Ishikawa (cell line): ENCODE data around the gene PTPRU.
A peak's percentile ranks its signal among the peaks of the same experiment; 100 is the strongest.

Source experiments
- CEBPB ChIP-seq: IDR thresholded peaks from 2 replicates; pipeline ENCODE4 v1.6.1; 2012
- CREB1 ChIP-seq: IDR thresholded peaks from 2 replicates; pipeline ENCODE4 v1.6.1; 2012; ENCODE audit warnings: low read depth
- EGR1 ChIP-seq: IDR thresholded peaks from 2 replicates; pipeline ENCODE4 v1.6.1; 2012
- EP300 ChIP-seq: IDR thresholded peaks from 2 replicates; pipeline ENCODE4 v1.6.1; 2012; ENCODE audit warnings: borderline replicate concordance
- FOXM1 ChIP-seq: IDR thresholded peaks from 2 replicates; pipeline ENCODE4 v1.6.1; 2012; ENCODE audit warnings: low read depth, borderline replicate concordance
- NFIC ChIP-seq: IDR thresholded peaks from 2 replicates; pipeline ENCODE4 v1.6.1; 2012
- RAD21 ChIP-seq: IDR thresholded peaks from 2 replicates; pipeline ENCODE4 v1.6.1; 2012; ENCODE audit warnings: low read depth
- TAF1 ChIP-seq: IDR thresholded peaks from 2 replicates; pipeline ENCODE4 v1.6.1; 2012; ENCODE audit warnings: low read depth, mild to moderate bottlenecking
- TCF12 ChIP-seq: IDR thresholded peaks from 2 replicates; pipeline ENCODE4 v1.6.1; 2012; ENCODE audit warnings: low read depth
- TEAD4 ChIP-seq: IDR thresholded peaks from 2 replicates; pipeline ENCODE4 v1.6.1; 2012
- YY1 ChIP-seq: IDR thresholded peaks from 2 replicates; pipeline ENCODE4 v1.6.1; 2012; ENCODE audit warnings: low read depth
- ZBTB7A ChIP-seq: IDR thresholded peaks from 2 replicates; pipeline ENCODE4 v1.6.1; 2012; ENCODE audit warnings: low read depth
- TF ChIP-seq, protein P1 (sequence below): IDR thresholded peaks from 2 replicates; pipeline ENCODE4 v1.6.1; 2012
- TF ChIP-seq, protein P2 (sequence below): IDR thresholded peaks from 2 replicates; pipeline ENCODE4 v1.6.1; 2012; ENCODE audit warnings: low read depth, mild to moderate bottlenecking
- TF ChIP-seq, protein P3 (sequence below): IDR thresholded peaks from 2 replicates; pipeline ENCODE4 v1.6.1; 2012

Gene PTPRU

DNA sequence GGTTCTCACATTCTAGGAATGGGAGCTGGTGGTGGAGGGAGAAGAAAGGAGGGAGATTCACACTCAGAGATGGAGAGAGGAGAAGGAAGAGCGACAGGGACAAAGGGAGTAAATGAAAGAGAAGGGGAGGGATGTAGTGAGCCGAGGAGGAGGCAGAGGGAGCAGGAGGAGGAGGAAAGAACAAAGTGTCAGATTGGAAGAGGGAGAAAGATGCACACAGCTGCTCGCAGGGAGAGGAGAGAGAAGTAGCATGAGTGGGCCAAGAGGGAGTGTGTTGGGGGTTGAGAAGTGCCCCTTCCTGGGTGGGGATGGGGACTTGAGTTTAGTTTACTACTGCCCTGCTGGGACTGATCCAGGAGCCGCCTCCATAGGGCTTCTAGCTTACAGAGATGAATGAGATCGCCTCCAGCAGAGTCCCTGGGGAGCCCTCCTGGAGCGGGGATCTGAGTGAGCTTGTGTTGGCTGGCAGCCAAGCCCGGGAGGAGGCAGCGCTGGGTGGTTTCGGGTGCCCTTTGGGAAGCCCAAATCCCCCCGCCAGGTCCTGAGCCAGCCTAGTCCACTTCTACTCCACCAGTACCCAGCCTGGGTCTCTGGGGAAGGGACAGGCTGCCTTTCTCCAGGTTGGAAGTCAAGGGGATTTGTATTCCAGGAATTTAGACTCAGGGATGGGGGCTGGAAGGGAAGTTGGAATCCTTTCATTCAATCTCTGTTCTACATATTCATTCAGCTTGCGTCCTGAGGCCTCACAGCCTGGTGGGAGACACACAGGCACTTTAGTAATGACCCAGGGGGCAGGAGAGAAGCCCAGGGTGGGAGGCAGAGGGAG lies 20.9 kb downstream of the PTPRU start:
- TF ChIP-seq TCF12 = no peak
- peak; percentile 84 for TF ChIP-seq NFIC

DNA sequence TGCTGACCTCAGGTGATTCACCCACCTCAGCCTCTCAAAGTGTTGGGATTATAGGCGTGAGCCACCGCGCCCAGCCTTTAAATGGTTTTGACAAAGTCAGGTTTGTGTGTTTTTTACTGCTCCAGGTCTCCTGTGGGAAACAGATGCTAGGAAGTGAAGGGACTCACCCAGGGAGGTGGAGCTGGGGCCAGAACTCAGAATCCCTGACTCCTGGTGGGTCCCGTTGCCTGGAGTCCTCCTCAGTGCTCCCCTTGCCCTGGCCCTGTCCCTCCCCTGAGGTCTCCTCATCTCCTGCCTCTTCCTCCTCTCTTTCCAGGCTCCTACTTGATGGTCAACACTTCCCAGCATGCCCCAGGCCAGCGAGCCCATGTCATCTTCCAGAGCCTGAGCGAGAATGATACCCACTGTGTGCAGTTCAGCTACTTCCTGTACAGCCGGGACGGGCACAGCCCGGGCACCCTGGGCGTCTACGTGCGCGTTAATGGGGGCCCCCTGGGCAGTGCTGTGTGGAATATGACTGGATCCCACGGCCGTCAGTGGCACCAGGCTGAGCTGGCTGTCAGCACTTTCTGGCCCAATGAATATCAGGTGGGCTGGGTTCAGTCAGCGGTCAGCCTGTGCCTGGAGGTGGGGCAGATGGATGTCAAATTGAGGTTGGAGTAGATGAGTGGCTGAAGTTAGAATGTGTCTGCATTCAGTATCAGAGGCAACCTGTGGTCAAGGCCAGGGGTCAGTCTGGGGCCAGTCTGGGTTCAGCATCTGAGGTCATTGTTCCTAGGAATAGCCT lies 22.1 kb downstream of the PTPRU start:
- TF ChIP-seq TCF12 = no peak
- TF ChIP-seq EGR1 = no peak
- TF ChIP-seq CREB1 = no peak
- TF ChIP-seq, protein P1, sequence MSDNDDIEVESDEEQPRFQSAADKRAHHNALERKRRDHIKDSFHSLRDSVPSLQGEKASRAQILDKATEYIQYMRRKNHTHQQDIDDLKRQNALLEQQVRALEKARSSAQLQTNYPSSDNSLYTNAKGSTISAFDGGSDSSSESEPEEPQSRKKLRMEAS = no peak
- TF ChIP-seq ZBTB7A = no peak
- no peak for TF ChIP-seq RAD21
- TF ChIP-seq, protein P2, sequence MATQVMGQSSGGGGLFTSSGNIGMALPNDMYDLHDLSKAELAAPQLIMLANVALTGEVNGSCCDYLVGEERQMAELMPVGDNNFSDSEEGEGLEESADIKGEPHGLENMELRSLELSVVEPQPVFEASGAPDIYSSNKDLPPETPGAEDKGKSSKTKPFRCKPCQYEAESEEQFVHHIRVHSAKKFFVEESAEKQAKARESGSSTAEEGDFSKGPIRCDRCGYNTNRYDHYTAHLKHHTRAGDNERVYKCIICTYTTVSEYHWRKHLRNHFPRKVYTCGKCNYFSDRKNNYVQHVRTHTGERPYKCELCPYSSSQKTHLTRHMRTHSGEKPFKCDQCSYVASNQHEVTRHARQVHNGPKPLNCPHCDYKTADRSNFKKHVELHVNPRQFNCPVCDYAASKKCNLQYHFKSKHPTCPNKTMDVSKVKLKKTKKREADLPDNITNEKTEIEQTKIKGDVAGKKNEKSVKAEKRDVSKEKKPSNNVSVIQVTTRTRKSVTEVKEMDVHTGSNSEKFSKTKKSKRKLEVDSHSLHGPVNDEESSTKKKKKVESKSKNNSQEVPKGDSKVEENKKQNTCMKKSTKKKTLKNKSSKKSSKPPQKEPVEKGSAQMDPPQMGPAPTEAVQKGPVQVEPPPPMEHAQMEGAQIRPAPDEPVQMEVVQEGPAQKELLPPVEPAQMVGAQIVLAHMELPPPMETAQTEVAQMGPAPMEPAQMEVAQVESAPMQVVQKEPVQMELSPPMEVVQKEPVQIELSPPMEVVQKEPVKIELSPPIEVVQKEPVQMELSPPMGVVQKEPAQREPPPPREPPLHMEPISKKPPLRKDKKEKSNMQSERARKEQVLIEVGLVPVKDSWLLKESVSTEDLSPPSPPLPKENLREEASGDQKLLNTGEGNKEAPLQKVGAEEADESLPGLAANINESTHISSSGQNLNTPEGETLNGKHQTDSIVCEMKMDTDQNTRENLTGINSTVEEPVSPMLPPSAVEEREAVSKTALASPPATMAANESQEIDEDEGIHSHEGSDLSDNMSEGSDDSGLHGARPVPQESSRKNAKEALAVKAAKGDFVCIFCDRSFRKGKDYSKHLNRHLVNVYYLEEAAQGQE = no peak
- TF ChIP-seq TAF1 = no peak
- no peak for TF ChIP-seq YY1
- no peak for TF ChIP-seq CEBPB
- TF ChIP-seq FOXM1 = no peak
- TF ChIP-seq EP300 = no peak
- no peak for TF ChIP-seq NFIC
- TF ChIP-seq, protein P3, sequence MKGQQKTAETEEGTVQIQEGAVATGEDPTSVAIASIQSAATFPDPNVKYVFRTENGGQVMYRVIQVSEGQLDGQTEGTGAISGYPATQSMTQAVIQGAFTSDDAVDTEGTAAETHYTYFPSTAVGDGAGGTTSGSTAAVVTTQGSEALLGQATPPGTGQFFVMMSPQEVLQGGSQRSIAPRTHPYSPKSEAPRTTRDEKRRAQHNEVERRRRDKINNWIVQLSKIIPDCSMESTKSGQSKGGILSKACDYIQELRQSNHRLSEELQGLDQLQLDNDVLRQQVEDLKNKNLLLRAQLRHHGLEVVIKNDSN = no peak
- no peak for TF ChIP-seq TEAD4

GRCh38 chr1:29258976-29259801 lies 22.9 kb downstream of the PTPRU start:
- TF ChIP-seq, protein P3 = no peak
- no peak for TF ChIP-seq CREB1
- TF ChIP-seq TCF12 = no peak
- TF ChIP-seq, protein P2 = no peak
- TF ChIP-seq YY1 = no peak
- no peak for TF ChIP-seq NFIC
- TF ChIP-seq CEBPB = no peak
- TF ChIP-seq ZBTB7A = no peak
- TF ChIP-seq RAD21 = no peak
- no peak for TF ChIP-seq EGR1
- TF ChIP-seq EP300 = no peak
- TF ChIP-seq, protein P1 = no peak
- no peak for TF ChIP-seq TEAD4
- no peak for TF ChIP-seq TAF1
- TF ChIP-seq FOXM1 = no peak

GRCh38 chr1:29259802-29260441 lies 23.6 kb downstream of the PTPRU start:
- no peak for TF ChIP-seq NFIC
- peak; percentile 32; the same call in 1 of the 2 replicates for TF ChIP-seq ZBTB7A

DNA sequence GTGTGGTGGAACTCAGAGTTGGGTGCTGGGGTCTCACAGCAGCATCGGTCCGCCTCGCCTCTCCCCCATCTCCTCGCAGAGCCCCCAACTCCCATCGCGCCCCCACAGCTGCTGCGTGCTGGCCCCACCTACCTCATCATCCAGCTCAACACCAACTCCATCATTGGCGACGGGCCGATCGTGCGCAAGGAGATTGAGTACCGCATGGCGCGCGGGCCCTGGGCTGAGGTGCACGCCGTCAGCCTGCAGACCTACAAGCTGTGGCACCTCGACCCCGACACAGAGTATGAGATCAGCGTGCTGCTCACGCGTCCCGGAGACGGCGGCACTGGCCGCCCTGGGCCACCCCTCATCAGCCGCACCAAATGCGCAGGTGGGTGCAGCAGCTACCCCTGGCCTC lies 24.2 kb downstream of the PTPRU start:
- TF ChIP-seq NFIC (no peak), TCF12 (no peak), FOXM1 (no peak), YY1 (no peak), RAD21 (no peak), EGR1 (no peak)
- TF ChIP-seq, protein P3 = no peak
